ENCODE measurements around the gene RERE. TPM values are rescaled to one million over a fixed set of nuclear protein-coding genes. Genes with fewer than 3 reads are reported as not detected.

The RERE gene
- total and polyA plus RNA-seq, 2 donors (not counting 3 experiments of a cell fraction or from before 2014, with no cell fraction given) = 14.1 to 113 TPM

- ChIA-PET POLR2A (no interaction called here), CTCF (interaction anchor here (0.9 kb wide), 1 partner anchor 16 kb away, joined by 3 read pairs; no protein-coding TSS in a partner anchor)
- peak; percentile 30 for DNase-seq (ENCODE audit: low read depth, low spot score)
- Histone ChIP-seq H3K9ac (replicated peaks; ENCODE audit: extremely low read depth, insufficient read depth, low read length) (no peak overlapping the region), H3K27me3 (ENCODE audit: control insufficient read depth in 2 of 2, insufficient read depth in 2 of 2, low read length in 2 of 2) (no peaks in the 10 kb centered on the region), H3K36me3 (ENCODE audit: control insufficient read depth in 2 of 2, extremely low read depth in 1 of 2, insufficient read depth in 2 of 2, low read length in 2 of 2) (no peaks in the 10 kb centered on the region), H3K9me1 (replicated peaks; ENCODE audit: control insufficient read depth, extremely low read depth, insufficient read depth, low read length) (no peaks in the 10 kb centered on the region), H3K4me3 (replicated peaks in 1 of 3; ENCODE audit: insufficient read depth in 1 of 3, low read depth in 1 of 3, low read length in 3 of 3) (no peak overlapping the region), H3K9me3 (replicated peaks; ENCODE audit: control insufficient read depth, insufficient read depth, low read length) (no peaks in the 10 kb centered on the region), H3K79me2 (ENCODE audit: control insufficient read depth, insufficient read depth, low read length) (peaks cover 2% of the 10 kb centered on the region), H2AFZ (ENCODE audit: low read depth, low read length) (no peak overlapping the region), H3K4me1 (ENCODE audit: control insufficient read depth, extremely low read depth, insufficient read depth, low read length) (peaks cover 35% of the 10 kb centered on the region), H3K4me2 (ENCODE audit: insufficient read depth, low read length) (no peak overlapping the region), H4K20me1 (replicated peaks; ENCODE audit: control insufficient read depth, extremely low read depth, insufficient read depth, low read length) (no peaks in the 10 kb centered on the region), H3K27ac (ENCODE audit: insufficient read depth, low read depth, low read length) (no peak overlapping the region)
- no TSS peak for BruUV-seq (replicated peaks)
- dilution Hi-C loops (cut with MboI; ENCODE audit: extremely low pct_ligation_motif_present, low sequenced_read_pairs) = no loop called here
- FAIRE-seq = no peak
- intact Hi-C loops (cut with micrococcal nuclease) = no loop called here
- TF ChIP-seq POLR2A (IDR thresholded peaks at IDR 0.05; ENCODE audit: low read depth, low read length) = no peak
- TF ChIP-seq MYC (IDR thresholded peaks at IDR 0.05; ENCODE audit: low read depth, low read length) = no peak
- no peak for TF ChIP-seq GATA2 (IDR thresholded peaks at IDR 0.05; ENCODE audit: insufficient read depth, insufficient read length, low read depth, low read length)
- no peak for TF ChIP-seq CTCF (IDR thresholded peaks at IDR 0.05; ENCODE audit: extremely low read depth in 1 of 2, insufficient read depth in 1 of 2, low read depth in 1 of 2, low read length in 2 of 2)
- no peak for TF ChIP-seq EZH2 (IDR thresholded peaks at IDR 0.05; ENCODE audit: borderline replicate concordance, low read depth, low read length, severe bottlenecking)
- TF ChIP-seq MAX (IDR thresholded peaks at IDR 0.05; ENCODE audit: insufficient read depth, insufficient read length) = no peak
- no peak for TF ChIP-seq JUN (IDR thresholded peaks at IDR 0.05; ENCODE audit: borderline replicate concordance, insufficient read depth, insufficient read length, low read depth)
- TF ChIP-seq POLR2AphosphoS5 (IDR thresholded peaks at IDR 0.05; ENCODE audit: insufficient read depth, low read depth, low read length) = no peak
- TF ChIP-seq FOS (IDR thresholded peaks at IDR 0.05; ENCODE audit: borderline replicate concordance, insufficient read depth, low read length) = no peak
Observed at GRCh38 chr1:8541961-8542521, 275.4 kb downstream of the RERE start.
